Lower leg skin (tissue), 3 donors: Measurements from ENCODE around the gene RPUSD1.

Experiments used
- POLR2A ChIP-seq, 2 donors: fragments of 450-650 bp; IDR thresholded peaks; one replicate each; pipeline ENCODE4 v1.6.1; 2016 to 2017; ENCODE audit warnings: antibody characterized with exemption in 2 of 2, mild to moderate bottlenecking in 1 of 2, moderate library complexity in 1 of 2
- TF ChIP-seq, protein P1 (sequence below), 3 donors: fragments of 450-650 bp; IDR thresholded peaks; one replicate each; pipeline ENCODE4 v1.5.1; 2016; ENCODE audit warnings: antibody characterized with exemption in 3 of 3, mild to moderate bottlenecking in 3 of 3, moderate library complexity in 2 of 3

DNA sequence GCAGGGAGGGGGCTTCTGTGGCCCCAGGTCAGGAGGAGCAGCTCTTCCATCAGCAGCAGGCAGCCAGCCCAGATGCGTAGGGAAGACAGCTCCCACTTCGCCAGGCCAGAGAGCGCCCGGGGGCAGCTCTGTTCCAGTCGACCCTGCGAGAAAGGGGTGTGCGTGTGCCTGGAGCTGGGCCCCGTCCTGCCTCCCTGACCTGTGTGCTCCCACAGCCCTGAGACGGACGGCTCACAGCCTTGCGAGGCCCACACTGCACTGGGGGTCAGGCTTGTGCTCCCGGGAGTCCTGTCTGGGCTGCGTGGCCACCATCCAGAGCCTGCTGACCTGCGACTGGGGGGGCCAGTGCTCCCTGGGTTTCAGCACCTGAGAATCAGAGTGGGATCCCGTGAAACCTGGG lies 28.1 kb downstream of the RPUSD1 start:
- TF ChIP-seq, protein P1, sequence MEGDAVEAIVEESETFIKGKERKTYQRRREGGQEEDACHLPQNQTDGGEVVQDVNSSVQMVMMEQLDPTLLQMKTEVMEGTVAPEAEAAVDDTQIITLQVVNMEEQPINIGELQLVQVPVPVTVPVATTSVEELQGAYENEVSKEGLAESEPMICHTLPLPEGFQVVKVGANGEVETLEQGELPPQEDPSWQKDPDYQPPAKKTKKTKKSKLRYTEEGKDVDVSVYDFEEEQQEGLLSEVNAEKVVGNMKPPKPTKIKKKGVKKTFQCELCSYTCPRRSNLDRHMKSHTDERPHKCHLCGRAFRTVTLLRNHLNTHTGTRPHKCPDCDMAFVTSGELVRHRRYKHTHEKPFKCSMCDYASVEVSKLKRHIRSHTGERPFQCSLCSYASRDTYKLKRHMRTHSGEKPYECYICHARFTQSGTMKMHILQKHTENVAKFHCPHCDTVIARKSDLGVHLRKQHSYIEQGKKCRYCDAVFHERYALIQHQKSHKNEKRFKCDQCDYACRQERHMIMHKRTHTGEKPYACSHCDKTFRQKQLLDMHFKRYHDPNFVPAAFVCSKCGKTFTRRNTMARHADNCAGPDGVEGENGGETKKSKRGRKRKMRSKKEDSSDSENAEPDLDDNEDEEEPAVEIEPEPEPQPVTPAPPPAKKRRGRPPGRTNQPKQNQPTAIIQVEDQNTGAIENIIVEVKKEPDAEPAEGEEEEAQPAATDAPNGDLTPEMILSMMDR (IDR thresholded peaks at IDR 0.05), result no peak
- no peak for TF ChIP-seq POLR2A (IDR thresholded peaks at IDR 0.05)
